ENCODE measurements around the gene VAV3.

Gene VAV3

GRCh38 chr1:107831921-107832320, 133.1 kb downstream of the VAV3 start:
- ChIA-PET POLR2A (no interaction called here), CTCF (interaction anchor here (1.2 kb wide), 2 partner anchors 50 to 64 kb away, joined by 3 read pairs; no protein-coding TSS in a partner anchor)
- DNase-seq (ENCODE audit: extremely low spot score), result no peak
- TF ChIP-seq CTCF (IDR thresholded peaks at IDR 0.05; ENCODE audit: control extremely low read depth, extremely low read depth, low read depth, missing control alignments), result no peak

DNA sequence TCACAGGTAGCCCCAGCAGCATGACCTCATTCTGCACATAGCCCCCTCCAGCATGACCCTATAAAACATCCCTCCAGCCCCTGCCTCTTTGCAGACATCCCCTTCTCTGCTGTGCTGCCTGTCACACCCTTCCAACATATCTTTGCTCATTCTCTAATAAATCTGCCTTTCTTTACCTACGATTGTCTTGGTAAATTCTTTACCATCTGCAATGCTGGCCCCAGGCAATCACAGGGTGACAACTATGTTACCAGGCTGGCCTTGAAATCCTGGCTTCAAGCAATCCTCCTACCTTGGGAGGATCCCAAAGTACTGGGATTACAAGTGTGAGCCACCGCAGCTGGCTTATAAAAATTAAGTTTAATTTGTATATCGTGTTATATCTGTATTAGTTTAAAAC, 134.5 kb downstream of the VAV3 start:
- no peak for TF ChIP-seq CTCF (IDR thresholded peaks at IDR 0.05; ENCODE audit: control extremely low read depth, extremely low read depth, low read depth, missing control alignments)
- ChIA-PET CTCF (no interaction called here), POLR2A (no interaction called here)
- DNase-seq (ENCODE audit: extremely low spot score), result no peak

DNA sequence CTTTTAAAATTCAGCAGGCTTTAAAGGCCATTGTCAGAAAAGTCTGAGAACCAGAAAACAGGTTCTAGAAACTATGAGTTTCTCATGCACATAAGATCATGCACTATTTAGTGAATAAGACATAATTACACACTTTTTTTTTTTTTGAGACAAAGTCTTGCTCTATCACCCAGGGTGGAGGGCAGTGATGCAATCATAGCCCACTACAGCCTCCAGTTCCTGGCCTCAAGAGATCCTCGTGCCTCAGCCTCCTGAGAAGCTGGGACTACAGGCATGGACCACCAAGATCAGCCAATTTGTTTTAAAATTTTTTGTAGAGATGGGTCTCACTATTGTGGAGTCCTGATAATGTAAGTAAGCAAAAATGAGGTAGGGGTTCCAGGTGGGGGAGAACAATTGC, 134.9 kb downstream of the VAV3 start:
- CTCF ChIA-PET, result no interaction called here

GRCh38 chr1:107829036-107829770, 135.8 kb downstream of the VAV3 start:
- ChIA-PET POLR2A (no interaction called here), CTCF (no interaction called here)
- no peak for TF ChIP-seq CTCF (IDR thresholded peaks at IDR 0.05; ENCODE audit: control extremely low read depth, extremely low read depth, low read depth, missing control alignments)
- no peak for DNase-seq (ENCODE audit: extremely low spot score)

More for the DNA sequence above, 134.9 kb downstream of the VAV3 start:
- POLR2A ChIA-PET, result no interaction called here
- no peak for TF ChIP-seq CTCF (IDR thresholded peaks at IDR 0.05; ENCODE audit: control extremely low read depth, extremely low read depth, low read depth, missing control alignments)
- DNase-seq (ENCODE audit: extremely low spot score), result no peak

DNA sequence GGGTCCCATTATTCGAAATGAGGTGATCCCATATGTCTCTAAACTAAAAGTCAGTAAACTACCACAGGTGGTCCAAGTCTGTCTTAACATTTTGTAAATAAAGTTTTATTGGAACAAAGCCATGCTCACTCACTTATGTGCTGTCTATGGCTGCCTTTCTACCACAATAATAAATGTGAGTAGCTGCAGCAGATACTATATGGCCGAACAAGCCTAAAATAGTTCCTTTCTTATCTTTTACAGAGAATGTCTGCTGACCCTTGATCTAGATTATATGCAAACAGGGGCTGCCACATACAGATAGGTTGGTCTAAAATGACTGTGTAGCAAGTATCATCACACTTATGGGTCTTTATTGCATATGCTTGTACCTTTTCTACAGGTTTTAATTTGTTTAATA, 140.0 kb downstream of the VAV3 start:
- DNase-seq (ENCODE audit: extremely low spot score), result no peak
- no peak for TF ChIP-seq CTCF (IDR thresholded peaks at IDR 0.05; ENCODE audit: control extremely low read depth, extremely low read depth, low read depth, missing control alignments)
- ChIA-PET CTCF (no interaction called here), POLR2A (no interaction called here)

DNA sequence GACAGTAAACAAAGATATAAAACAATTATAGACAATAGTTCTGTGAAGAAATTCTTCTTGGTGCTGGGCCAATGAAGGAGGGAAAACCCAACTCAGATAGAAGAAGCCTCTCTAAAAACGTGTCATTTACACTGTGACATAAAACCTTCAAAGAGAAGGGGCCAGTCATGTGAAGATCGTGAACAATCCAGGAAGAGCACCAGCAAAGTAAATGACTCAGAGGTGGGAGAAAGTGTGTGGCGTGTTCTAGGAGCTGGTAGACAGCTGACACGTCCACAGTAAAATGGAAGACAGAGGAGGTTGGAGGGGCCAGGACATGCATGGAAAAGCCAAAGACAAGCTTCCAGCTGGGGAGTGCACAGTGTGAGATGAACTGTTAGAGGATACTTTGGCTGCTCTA, 143.6 kb downstream of the VAV3 start:
- POLR2A ChIA-PET, result no interaction called here
- CTCF ChIA-PET, result interaction anchor here (1.2 to 1.6 kb wide), 2 partner anchors 40 to 44 kb away, joined by 3 to 5 read pairs; no protein-coding TSS in a partner anchor
- no peak for DNase-seq (ENCODE audit: extremely low spot score)
- no peak for TF ChIP-seq CTCF (IDR thresholded peaks at IDR 0.05; ENCODE audit: control extremely low read depth, extremely low read depth, low read depth, missing control alignments)

Data from GM10248 (cell line).